HCT116 (cell line): Measurements from ENCODE around the gene DNM3. TPM values are rescaled to one million over a fixed set of nuclear protein-coding genes. Genes with fewer than 3 reads are reported as not detected.

Experiments used
- ATAC-seq: fragments of 200-7000 bp; cut with Tn5 transposase; 2 replicates; pipeline ENCODE4 v1.9.1; 2020; ENCODE audit warnings: mild to moderate bottlenecking, moderate library complexity
- BruUV-seq: library from RNA; stranded (reverse); fragments of 400-500 nt; replicated peaks from 2 replicates; lab custom pipeline; 2021; lab: Mats Ljungman, UMichigan
- CTCF ChIA-PET: fragments of 300-600 bp; sonication (Branson Sonifier 250); formaldehyde crosslinking; loops from one replicate; lab custom pipeline; 2021; ENCODE audit warnings: antibody characterized with exemption; lab: Charles Lee
- POLR2A ChIA-PET: fragments of 300-600, 350-600 bp; sonication (Branson Sonifier 250); formaldehyde crosslinking; loops from one replicate; lab custom pipeline; 2021; ENCODE audit warnings: antibody characterized with exemption; lab: Charles Lee
- RAD21 ChIA-PET, 2 experiments: fragments of 300-600 bp; sonication (Branson Sonifier 250); formaldehyde crosslinking; loops; one replicate each; lab custom pipeline; 2023; ENCODE audit warnings: low total read pairs in 2 of 2; ENCODE audit not compliant: uncharacterized antibody in 2 of 2, unreplicated experiment in 2 of 2, low non-redundant PET in 1 of 2; lab: Charles Lee
- DNase-seq: peaks from one replicate; pipeline ENCODE4 v3.0.0-alpha.2; 2010; ENCODE audit warnings: low read depth, low spot score
- H2AFZ ChIP-seq: fragments of 200-600 bp; shearing (Covaris generic), sonication (generic); 2 replicates; pipeline ENCODE4 v1.6.1; 2017; ENCODE audit warnings: low read depth, mixed run types, mixed read lengths, antibody characterized with exemption, low read length; ENCODE audit not compliant: poor library complexity, severe bottlenecking
- H3K27ac ChIP-seq: 2 replicates; pipeline ENCODE4 v1.5.1; 2012; ENCODE audit warnings: low read depth, low read length
- H3K27me3 ChIP-seq: fragments of 200-600 bp; sonication (generic); 2 replicates; pipeline ENCODE4 v1.6.1; 2016; ENCODE audit warnings: mixed run types, low read length, mixed read lengths; ENCODE audit not compliant: insufficient read depth
- H3K36me3 ChIP-seq, 2 experiments: fragments of 200-500 bp in 1 of 2; fragments of 200-600 bp in 1 of 2; sonication (Bioruptor generic) in 1 of 2; sonication (generic) in 1 of 2; 2 replicates each; pipeline versions ENCODE4 v1.5.1 to v1.6.1; 2014 to 2016; ENCODE audit warnings: low read length in 2 of 2, inconsistent platforms in 1 of 2, mixed read lengths in 1 of 2, mixed run types in 1 of 2; ENCODE audit not compliant: insufficient read depth in 2 of 2, control insufficient read depth in 1 of 2
- H3K4me1 ChIP-seq, 2 experiments: fragments of 200-600 bp in 1 of 2; sonication (generic) in 1 of 2; 2 replicates each; pipeline versions ENCODE4 v1.5.1 to v1.6.1; 2012 to 2017; ENCODE audit warnings: low read length in 2 of 2, inconsistent platforms in 1 of 2, mild to moderate bottlenecking in 1 of 2, mixed read lengths in 1 of 2, mixed run types in 1 of 2, moderate library complexity in 1 of 2; ENCODE audit not compliant: insufficient read depth in 2 of 2, control insufficient read depth in 1 of 2
- H3K4me2 ChIP-seq: fragments of 200-600 bp; sonication (generic); 2 replicates; pipeline ENCODE4 v1.6.1; 2017; ENCODE audit warnings: mixed run types, low read length, mixed read lengths
- H3K4me3 ChIP-seq, 2 experiments: fragments of 200-600 bp in 1 of 2; sonication (generic) in 1 of 2; replicated peaks in 1 of 2; 2 replicates each; pipeline ENCODE4 v1.5.1; 2011 to 2016; ENCODE audit warnings: low read length in 2 of 2, control low read depth in 1 of 2, low read depth in 1 of 2, mild to moderate bottlenecking in 1 of 2, mixed read lengths in 1 of 2, mixed run types in 1 of 2
- H3K79me2 ChIP-seq: fragments of 200-600 bp; sonication (generic); 2 replicates; pipeline ENCODE4 v1.6.1; 2017; ENCODE audit warnings: mild to moderate bottlenecking, mixed run types, low read length, moderate library complexity, mixed read lengths; ENCODE audit not compliant: insufficient read depth
- H3K9ac ChIP-seq: fragments of 200-600 bp; sonication (generic); 2 replicates; pipeline ENCODE4 v1.6.1; 2016; ENCODE audit warnings: low read length, mixed read lengths
- H3K9me2 ChIP-seq: fragments of 200-600 bp; sonication (generic), shearing (Covaris generic); 2 replicates; pipeline ENCODE4 v1.6.1; 2017; ENCODE audit warnings: mixed run types, mild to moderate bottlenecking, moderate library complexity; ENCODE audit not compliant: insufficient read depth
- H3K9me3 ChIP-seq, 2 experiments: fragments of 200-500 bp in 1 of 2; fragments of 200-600 bp in 1 of 2; sonication (Bioruptor generic) in 1 of 2; sonication (generic) in 1 of 2; 2 replicates each; pipeline ENCODE4 v1.6.1; 2014 to 2017; ENCODE audit warnings: low read length in 2 of 2, mixed read lengths in 2 of 2, inconsistent platforms in 1 of 2, low read depth in 1 of 2, mild to moderate bottlenecking in 1 of 2, mixed run types in 1 of 2, moderate library complexity in 1 of 2; ENCODE audit not compliant: control insufficient read depth in 1 of 2, insufficient read depth in 1 of 2
- H4K20me1 ChIP-seq: fragments of 200-600 bp; sonication (generic), shearing (Covaris generic); 2 replicates; pipeline ENCODE4 v1.6.1; 2017; ENCODE audit warnings: mixed run types, mild to moderate bottlenecking, moderate library complexity; ENCODE audit not compliant: insufficient read depth
- ATF3 ChIP-seq: IDR thresholded peaks from 2 replicates; pipeline ENCODE4 v1.6.1; 2012
- EZH2 ChIP-seq: fragments of 200-600 bp; sonication (generic); IDR thresholded peaks from 2 replicates; pipeline ENCODE4 v1.6.1; 2017; ENCODE audit warnings: antibody characterized with exemption, mixed run types
- EZH2phosphoT487 ChIP-seq: fragments of 200-600 bp; IDR thresholded peaks from 2 replicates; pipeline ENCODE4 v1.6.1; 2018; ENCODE audit warnings: antibody characterized with exemption, borderline replicate concordance
- JUND ChIP-seq: IDR thresholded peaks from 2 replicates; pipeline ENCODE4 v1.6.1; 2012
- POLR2AphosphoS5 ChIP-seq: IDR thresholded peaks from 2 replicates; pipeline ENCODE4 v1.6.1; 2011; ENCODE audit warnings: mild to moderate bottlenecking, low read depth, low read length, moderate library complexity
- SRF ChIP-seq: IDR thresholded peaks from 2 replicates; pipeline ENCODE4 v1.6.1; 2012; ENCODE audit warnings: low read depth
- TCF7L2 ChIP-seq: IDR thresholded peaks from 2 replicates; pipeline ENCODE4 v1.7.0; 2011; ENCODE audit warnings: borderline replicate concordance, inconsistent platforms; ENCODE audit not compliant: insufficient read depth, insufficient read length; ENCODE audit errors: extremely low read depth
- YY1 ChIP-seq: IDR thresholded peaks from 2 replicates; pipeline ENCODE4 v1.6.1; 2011; ENCODE audit warnings: low read length, low read depth, moderate library complexity, mild to moderate bottlenecking; ENCODE audit not compliant: insufficient replicate concordance; ENCODE audit errors: extremely low read depth
- intact Hi-C: fragments of 100-400 bp; cut with micrococcal nuclease; formaldehyde crosslinking; loops from 2 replicates; pipeline ENCODE4 v1.10.0; 2022
- total RNA-seq: library from RNA; stranded (reverse); gene quantifications from one replicate; pipeline ENCODE4 v1.2.1, GENCODE V29; 2021; ENCODE audit not compliant: unreplicated experiment

DNM3 gene
- total RNA-seq, 1 experiment from 2014 or later = 3.1 TPM

DNA sequence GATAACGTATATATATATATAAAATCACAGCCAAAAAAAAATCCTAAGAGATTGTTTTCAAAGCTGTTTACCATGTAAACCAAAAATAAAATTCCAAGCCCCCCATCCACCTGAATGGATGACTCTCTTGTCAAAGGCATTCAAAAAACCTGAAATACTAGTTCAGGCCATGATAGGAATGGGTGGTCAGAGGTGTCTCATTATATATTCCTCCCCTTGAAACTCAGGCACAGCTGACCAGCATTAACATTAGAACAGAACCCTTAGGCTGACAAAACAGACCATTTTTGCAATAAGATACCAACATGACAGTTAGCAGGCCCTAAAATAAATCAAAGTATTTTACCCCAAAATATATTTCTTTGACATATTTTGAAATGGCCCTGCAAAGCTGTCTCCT lies 122.5 kb downstream of the DNM3 start:
- H3K9me3 ChIP-seq = no peaks in the 10 kb centered on the region
- no peak overlapping the region for H3K9ac ChIP-seq
- no peak overlapping the region for H3K4me3 ChIP-seq
- intact Hi-C loops = no loop called here
- no peak for DNase-seq
- no peaks in the 10 kb centered on the region for H3K79me2 ChIP-seq
- H3K36me3 ChIP-seq = no peaks in the 10 kb centered on the region
- H3K27me3 ChIP-seq = no peaks in the 10 kb centered on the region
- TF ChIP-seq EZH2phosphoT487 (no peak), EZH2 (no peak), ATF3 (no peak), YY1 (no peak), POLR2AphosphoS5 (no peak), JUND (no peak)
- no peak for ATAC-seq
- no peak overlapping the region for H3K4me2 ChIP-seq
- RAD21 ChIA-PET = no interaction called here
- H2AFZ ChIP-seq = no peak overlapping the region
- H3K27ac ChIP-seq = no peak overlapping the region
- no peaks in the 10 kb centered on the region for H3K9me2 ChIP-seq
- CTCF ChIA-PET = no interaction called here
- no TSS peak for BruUV-seq
- H4K20me1 ChIP-seq = no peaks in the 10 kb centered on the region
- peaks cover 0 to 14% of the 10 kb centered on the region in 2 experiments; a peak in 3 of 4 replicates for H3K4me1 ChIP-seq
- POLR2A ChIA-PET = no interaction called here

GRCh38 chr1:171965777-171966176 lies 124.5 kb downstream of the DNM3 start:
- no peak overlapping the region for H3K9ac ChIP-seq
- H3K9me3 ChIP-seq = no peaks in the 10 kb centered on the region
- POLR2A ChIA-PET = no interaction called here
- no peak for DNase-seq
- no TSS peak for BruUV-seq
- intact Hi-C loops = no loop called here
- no peaks in the 10 kb centered on the region for H4K20me1 ChIP-seq
- 0 out of 2 replicates have a peak overlapping the region, but pooled peaks have one; percentile 17 for H3K4me2 ChIP-seq
- H3K36me3 ChIP-seq = no peaks in the 10 kb centered on the region
- no peak overlapping the region for H2AFZ ChIP-seq
- RAD21 ChIA-PET = no interaction called here
- H3K27me3 ChIP-seq = no peaks in the 10 kb centered on the region
- H3K27ac ChIP-seq = no peak overlapping the region
- CTCF ChIA-PET = no interaction called here
- ATAC-seq = no peak
- H3K79me2 ChIP-seq = no peaks in the 10 kb centered on the region
- H3K4me1 ChIP-seq = peaks cover 0 to 14% of the 10 kb centered on the region in 2 experiments; a peak in 3 of 4 replicates
- no peak for TF ChIP-seq TCF7L2
- TF ChIP-seq SRF = no peak
- no peak for TF ChIP-seq ATF3
- no peak for TF ChIP-seq EZH2
- H3K4me3 ChIP-seq = no peak overlapping the region
- no peaks in the 10 kb centered on the region for H3K9me2 ChIP-seq
